Activated CD8-positive, alpha-beta memory T cell treated with anti-CD3 and anti-CD28 coated beads, Interleukin-2, amount 50 U/mL, for 24 hours (primary cell): ENCODE data around the gene FASLG.
A peak's percentile ranks its signal among the peaks of the same experiment; 100 is the strongest.

Experiments used
- DNase-seq: peaks from one replicate; pipeline ENCODE4 v3.0.0-alpha.2; 2020; ENCODE audit errors: extremely low read depth

The FASLG gene

GRCh38 chr1:172646653-172647052, 12.2 kb upstream of the FASLG start:
- DNase-seq: no peak

- DNase-seq: no peak
These were observed 11.8 kb upstream of the FASLG start for GRCh38 chr1:172647110-172647564.

- DNase-seq: no peak
These were observed 10.9 kb upstream of the FASLG start for GRCh38 chr1:172647987-172648386.

- no peak for DNase-seq
These were observed 8.3 kb upstream of the FASLG start for GRCh38 chr1:172650474-172651193.

- no peak for DNase-seq
These were observed 5.7 kb upstream of the FASLG start for GRCh38 chr1:172653015-172653709.

GRCh38 chr1:172654535-172654934, 4.4 kb upstream of the FASLG start:
- DNase-seq: no peak

- no peak for DNase-seq
These were observed 2.3 kb upstream of the FASLG start for GRCh38 chr1:172656576-172656975.

GRCh38 chr1:172657586-172657985, 1.3 kb upstream of the FASLG start:
- no peak for DNase-seq

GRCh38 chr1:172661107-172661506, 2.2 kb downstream of the FASLG start:
- no peak for DNase-seq

GRCh38 chr1:172662464-172663109, 3.7 kb downstream of the FASLG start:
- DNase-seq: peak; percentile 77

GRCh38 chr1:172663732-172664131, 4.8 kb downstream of the FASLG start:
- no peak for DNase-seq

- DNase-seq: no peak
These were observed 9.2 kb downstream of the FASLG start for GRCh38 chr1:172668097-172668496.

- DNase-seq: no peak
These were observed 10.1 kb downstream of the FASLG start for GRCh38 chr1:172669011-172669410.

- DNase-seq: no peak
These were observed 11.4 kb downstream of the FASLG start for GRCh38 chr1:172670316-172670715.

GRCh38 chr1:172670791-172671190, 11.9 kb downstream of the FASLG start:
- DNase-seq: no peak

- DNase-seq: no peak
These were observed 12.7 kb downstream of the FASLG start for GRCh38 chr1:172671591-172671990.

GRCh38 chr1:172672720-172673119, 13.8 kb downstream of the FASLG start:
- DNase-seq: no peak

GRCh38 chr1:172673761-172674160, 14.9 kb downstream of the FASLG start:
- DNase-seq: no peak

GRCh38 chr1:172674831-172675613, 16.1 kb downstream of the FASLG start:
- DNase-seq: no peak

- no peak for DNase-seq
These were observed 20.3 kb downstream of the FASLG start for GRCh38 chr1:172679000-172679772.

GRCh38 chr1:172680244-172680643, 21.3 kb downstream of the FASLG start:
- no peak for DNase-seq
